Endothelial cell (in vitro differentiated cells): Measurements from ENCODE around the gene DNASE1. TPM values are rescaled to one million over a fixed set of nuclear protein-coding genes. Genes with fewer than 3 reads are reported as not detected.

Experiments
- DNase-seq: peaks from one replicate; pipeline ENCODE4 v3.0.0; 2021; ENCODE audit warnings: low spot score
- H3K27ac Mint-ChIP-seq: one replicate; pipeline ENCODE4 v1.8.0; 2021; ENCODE audit warnings: mixed read lengths, inconsistent platforms; ENCODE audit not compliant: unreplicated experiment
- H3K27me3 Mint-ChIP-seq: one replicate; pipeline ENCODE4 v1.8.0; 2021; ENCODE audit warnings: mild to moderate bottlenecking, moderate library complexity, mixed read lengths, inconsistent platforms; ENCODE audit not compliant: unreplicated experiment
- H3K36me3 Mint-ChIP-seq: one replicate; pipeline ENCODE4 v1.8.0; 2021; ENCODE audit warnings: mild to moderate bottlenecking, low read depth, mixed read lengths, inconsistent platforms; ENCODE audit not compliant: unreplicated experiment
- H3K4me1 Mint-ChIP-seq: one replicate; pipeline ENCODE4 v1.8.0; 2021; ENCODE audit warnings: mild to moderate bottlenecking, mixed read lengths, inconsistent platforms; ENCODE audit not compliant: unreplicated experiment
- H3K4me3 Mint-ChIP-seq: one replicate; pipeline ENCODE4 v1.8.0; 2021; ENCODE audit warnings: mild to moderate bottlenecking, mixed read lengths, inconsistent platforms; ENCODE audit not compliant: unreplicated experiment
- H3K9me3 Mint-ChIP-seq: one replicate; pipeline ENCODE4 v1.8.0; 2021; ENCODE audit warnings: mixed read lengths, inconsistent platforms; ENCODE audit not compliant: unreplicated experiment
- total RNA-seq: library from RNA; stranded (reverse); fragmentation: NEBNext Ultra II Directional; extraction: Animal tissue kit (Norgen Biotek cat#: 25700); gene quantifications from one replicate; pipeline ENCODE4 v1.2.1, GENCODE V29; 2021; ENCODE audit not compliant: unreplicated experiment
- TF ChIP-seq, protein P1 (sequence below): fragments of 200-600 bp; sonication (generic); IDR thresholded peaks from one replicate; pipeline ENCODE4 v1.5.0; 2021; ENCODE audit warnings: antibody characterized with exemption; ENCODE audit not compliant: unreplicated experiment

DNASE1 gene
- total RNA-seq, 1 donor from 2014 or later, result 33.9 TPM

DNA sequence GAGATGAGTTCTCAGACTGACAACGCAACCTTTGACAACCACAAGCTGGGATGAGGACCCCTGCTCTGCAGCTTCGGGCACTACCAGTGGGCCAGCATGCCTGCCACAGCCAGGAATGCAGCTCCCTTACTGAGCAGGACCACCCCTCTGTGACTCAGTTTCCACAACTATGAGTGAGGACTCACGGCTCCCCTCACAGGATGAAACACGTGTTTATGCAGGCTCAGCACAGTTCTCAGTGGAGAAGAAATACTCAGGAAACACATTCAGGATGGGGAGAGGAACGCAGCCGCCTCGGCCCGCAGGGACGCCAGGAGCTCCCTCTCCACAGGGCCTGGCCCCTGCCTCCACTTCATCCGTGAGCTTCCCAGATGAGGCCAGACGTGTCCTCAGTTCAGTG is 14.1 kb downstream of the DNASE1 start:
- peaks cover 20% of the 10 kb centered on the region for H3K36me3 Mint-ChIP-seq
- no peak for DNase-seq
- TF ChIP-seq, protein P1, sequence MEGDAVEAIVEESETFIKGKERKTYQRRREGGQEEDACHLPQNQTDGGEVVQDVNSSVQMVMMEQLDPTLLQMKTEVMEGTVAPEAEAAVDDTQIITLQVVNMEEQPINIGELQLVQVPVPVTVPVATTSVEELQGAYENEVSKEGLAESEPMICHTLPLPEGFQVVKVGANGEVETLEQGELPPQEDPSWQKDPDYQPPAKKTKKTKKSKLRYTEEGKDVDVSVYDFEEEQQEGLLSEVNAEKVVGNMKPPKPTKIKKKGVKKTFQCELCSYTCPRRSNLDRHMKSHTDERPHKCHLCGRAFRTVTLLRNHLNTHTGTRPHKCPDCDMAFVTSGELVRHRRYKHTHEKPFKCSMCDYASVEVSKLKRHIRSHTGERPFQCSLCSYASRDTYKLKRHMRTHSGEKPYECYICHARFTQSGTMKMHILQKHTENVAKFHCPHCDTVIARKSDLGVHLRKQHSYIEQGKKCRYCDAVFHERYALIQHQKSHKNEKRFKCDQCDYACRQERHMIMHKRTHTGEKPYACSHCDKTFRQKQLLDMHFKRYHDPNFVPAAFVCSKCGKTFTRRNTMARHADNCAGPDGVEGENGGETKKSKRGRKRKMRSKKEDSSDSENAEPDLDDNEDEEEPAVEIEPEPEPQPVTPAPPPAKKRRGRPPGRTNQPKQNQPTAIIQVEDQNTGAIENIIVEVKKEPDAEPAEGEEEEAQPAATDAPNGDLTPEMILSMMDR, result no peak
- H3K27ac Mint-ChIP-seq, result peak overlapping the region; percentile 13
- H3K9me3 Mint-ChIP-seq, result no peaks in the 10 kb centered on the region
- H3K4me1 Mint-ChIP-seq, result peaks cover 6% of the 10 kb centered on the region
- H3K4me3 Mint-ChIP-seq, result no peak overlapping the region
- H3K27me3 Mint-ChIP-seq, result peaks cover 12% of the 10 kb centered on the region

DNA sequence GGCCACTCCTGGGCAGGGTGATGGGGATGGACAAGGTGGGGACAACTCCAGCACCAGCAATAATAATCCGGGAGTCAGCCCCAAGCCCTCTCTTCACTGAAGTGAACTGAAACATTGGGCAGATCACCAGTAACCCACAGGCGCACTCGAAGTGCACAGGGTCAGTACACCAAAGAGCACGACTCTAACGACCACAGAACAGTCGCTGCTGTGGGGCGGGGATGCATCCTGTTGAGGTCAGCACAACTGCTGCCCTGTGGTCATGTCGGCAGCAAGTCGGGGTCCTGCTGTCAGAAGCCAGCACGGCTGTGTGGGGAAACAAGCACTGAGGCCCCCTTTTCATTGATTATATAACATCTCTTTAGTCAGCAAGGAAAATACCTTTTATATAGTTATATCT is 14.6 kb downstream of the DNASE1 start:
- H3K4me1 Mint-ChIP-seq, result peaks cover 6% of the 10 kb centered on the region
- no peak overlapping the region for H3K27ac Mint-ChIP-seq
- peaks cover 12% of the 10 kb centered on the region for H3K27me3 Mint-ChIP-seq
- peaks cover 23% of the 10 kb centered on the region for H3K36me3 Mint-ChIP-seq
- no peak for DNase-seq
- TF ChIP-seq, protein P1, result no peak
- no peak overlapping the region for H3K4me3 Mint-ChIP-seq
- no peaks in the 10 kb centered on the region for H3K9me3 Mint-ChIP-seq

DNA sequence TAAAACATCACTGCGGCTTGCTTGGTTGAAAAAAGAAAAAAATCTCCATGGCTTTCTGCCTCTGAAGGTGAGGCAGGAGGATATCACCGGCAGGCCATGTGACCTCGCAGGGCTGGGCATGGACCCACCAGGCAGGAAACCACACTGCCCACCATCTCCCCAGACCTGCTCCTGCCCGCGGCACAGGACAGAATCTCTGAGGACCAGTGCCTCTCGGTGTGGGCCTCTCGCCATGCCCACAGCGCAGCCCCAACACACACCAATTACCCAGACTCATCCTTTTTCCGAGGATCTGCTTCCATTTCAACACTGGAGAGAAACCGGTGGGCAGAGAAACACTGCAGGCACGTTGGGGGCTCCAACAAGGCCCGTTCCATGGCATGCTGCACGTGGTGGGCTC is 16.2 kb downstream of the DNASE1 start:
- no peak for DNase-seq
- Mint-ChIP-seq H3K4me1 (peaks cover 10% of the 10 kb centered on the region), H3K36me3 (peaks cover 26% of the 10 kb centered on the region), H3K27ac (no peak overlapping the region), H3K27me3 (peaks cover 15% of the 10 kb centered on the region), H3K9me3 (no peaks in the 10 kb centered on the region), H3K4me3 (no peak overlapping the region)
- TF ChIP-seq, protein P1, result no peak

DNA sequence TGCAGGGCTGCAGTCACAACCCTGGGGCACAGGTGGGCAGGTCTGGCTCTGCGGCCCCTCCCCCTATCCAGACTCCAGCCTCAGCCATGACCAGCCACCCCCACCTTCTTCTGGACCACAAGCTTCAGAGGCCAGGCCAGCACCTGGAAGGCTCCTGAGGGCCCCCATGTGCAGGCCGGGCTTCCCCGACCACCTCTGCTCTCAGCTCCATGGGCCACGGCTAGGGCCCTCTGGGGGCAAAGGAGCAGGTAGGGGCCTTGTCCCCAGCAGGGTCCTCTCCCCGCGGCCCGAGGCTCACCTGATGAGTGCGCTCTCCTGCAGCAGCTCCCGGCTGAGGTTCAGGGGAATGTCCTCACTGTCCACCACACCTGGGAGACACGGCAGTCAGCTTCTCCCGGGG is 16.9 kb downstream of the DNASE1 start:
- Mint-ChIP-seq H3K4me3 (no peak overlapping the region), H3K4me1 (peaks cover 13% of the 10 kb centered on the region), H3K27me3 (peaks cover 15% of the 10 kb centered on the region), H3K36me3 (peaks cover 20% of the 10 kb centered on the region), H3K27ac (no peak overlapping the region), H3K9me3 (no peaks in the 10 kb centered on the region)
- TF ChIP-seq, protein P1, result no peak
- no peak for DNase-seq

DNA sequence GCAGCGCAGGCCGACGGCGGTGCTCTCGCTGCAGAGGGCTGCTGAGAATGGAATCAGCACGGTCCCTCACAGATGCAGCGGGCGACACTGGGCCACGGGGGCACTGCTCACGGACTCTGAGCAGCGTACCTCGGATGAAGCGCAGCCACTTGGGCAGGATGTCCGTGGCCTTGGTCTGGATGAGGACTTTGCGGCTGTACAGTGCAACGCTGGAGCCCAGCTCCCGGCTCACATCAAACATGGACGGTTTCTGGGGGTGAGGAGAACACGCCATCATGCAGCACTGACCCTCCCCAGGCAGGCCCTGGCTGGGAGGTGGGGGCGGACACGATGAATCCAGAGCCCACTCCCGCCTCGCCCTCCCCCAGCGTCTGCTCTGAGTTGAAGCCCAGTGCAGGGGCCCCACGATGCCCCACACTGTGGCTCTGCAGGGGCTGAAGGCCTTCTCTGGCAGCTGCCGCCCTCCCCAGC is 18.1 kb downstream of the DNASE1 start:
- no peak overlapping the region for H3K27ac Mint-ChIP-seq
- H3K27me3 Mint-ChIP-seq, result peaks cover 16% of the 10 kb centered on the region
- DNase-seq, result no peak
- H3K9me3 Mint-ChIP-seq, result no peaks in the 10 kb centered on the region
- no peak overlapping the region for H3K4me3 Mint-ChIP-seq
- peaks cover 23% of the 10 kb centered on the region for H3K36me3 Mint-ChIP-seq
- TF ChIP-seq, protein P1, result no peak
- peaks cover 21% of the 10 kb centered on the region for H3K4me1 Mint-ChIP-seq
